HCT116 (cell line): ENCODE results near the gene WDR33.

ENCODE experiments used
- ATF3 ChIP-seq: IDR thresholded peaks from 2 replicates; pipeline ENCODE4 v1.6.1; 2012
- CEBPB ChIP-seq: IDR thresholded peaks from 2 replicates; pipeline ENCODE4 v1.6.1; 2012; ENCODE audit warnings: low read depth
- CTCF ChIP-seq, 3 experiments: fragments of 200-600 bp in 1 of 3; sonication (generic) in 1 of 3; IDR thresholded peaks in 2 of 3; conservative IDR thresholded peaks in 1 of 3; 2 replicates each; pipeline ENCODE4 v1.5.1; 2012 to 2017; ENCODE audit warnings: low read depth in 2 of 3, low read length in 2 of 3, antibody characterized with exemption in 1 of 3, borderline replicate concordance in 1 of 3, control low read depth in 1 of 3, mild to moderate bottlenecking in 1 of 3, mixed read lengths in 1 of 3, mixed run types in 1 of 3, moderate library complexity in 1 of 3; ENCODE audit not compliant: insufficient read depth in 1 of 3
- EZH2 ChIP-seq: fragments of 200-600 bp; sonication (generic); IDR thresholded peaks from 2 replicates; pipeline ENCODE4 v1.6.1; 2017; ENCODE audit warnings: antibody characterized with exemption, mixed run types
- EZH2phosphoT487 ChIP-seq: fragments of 200-600 bp; IDR thresholded peaks from 2 replicates; pipeline ENCODE4 v1.6.1; 2018; ENCODE audit warnings: antibody characterized with exemption, borderline replicate concordance
- POLR2AphosphoS5 ChIP-seq: IDR thresholded peaks from 2 replicates; pipeline ENCODE4 v1.6.1; 2011; ENCODE audit warnings: mild to moderate bottlenecking, low read depth, low read length, moderate library complexity
- SIN3A ChIP-seq: IDR thresholded peaks from 2 replicates; pipeline ENCODE4 v1.6.1; 2012; ENCODE audit warnings: low read depth
- SRF ChIP-seq: IDR thresholded peaks from 2 replicates; pipeline ENCODE4 v1.6.1; 2012; ENCODE audit warnings: low read depth
- TCF7L2 ChIP-seq: IDR thresholded peaks from 2 replicates; pipeline ENCODE4 v1.7.0; 2011; ENCODE audit warnings: borderline replicate concordance, inconsistent platforms; ENCODE audit not compliant: insufficient read depth, insufficient read length; ENCODE audit errors: extremely low read depth
- YY1 ChIP-seq: IDR thresholded peaks from 2 replicates; pipeline ENCODE4 v1.6.1; 2011; ENCODE audit warnings: low read length, low read depth, moderate library complexity, mild to moderate bottlenecking; ENCODE audit not compliant: insufficient replicate concordance; ENCODE audit errors: extremely low read depth
- ZFX ChIP-seq: fragments of 450-650 bp; IDR thresholded peaks from 2 replicates; pipeline ENCODE4 v1.6.1; 2017
- ZNF274 ChIP-seq: fragments of 200-500 bp; sonication (Bioruptor generic); IDR thresholded peaks from 2 replicates; pipeline ENCODE4 v1.6.1; 2014; ENCODE audit warnings: mild to moderate bottlenecking, low read depth, low read length, inconsistent platforms
- TF ChIP-seq, protein P1 (sequence below): IDR thresholded peaks from 2 replicates; pipeline ENCODE4 v1.6.1; 2012; ENCODE audit warnings: low read depth

DNA sequence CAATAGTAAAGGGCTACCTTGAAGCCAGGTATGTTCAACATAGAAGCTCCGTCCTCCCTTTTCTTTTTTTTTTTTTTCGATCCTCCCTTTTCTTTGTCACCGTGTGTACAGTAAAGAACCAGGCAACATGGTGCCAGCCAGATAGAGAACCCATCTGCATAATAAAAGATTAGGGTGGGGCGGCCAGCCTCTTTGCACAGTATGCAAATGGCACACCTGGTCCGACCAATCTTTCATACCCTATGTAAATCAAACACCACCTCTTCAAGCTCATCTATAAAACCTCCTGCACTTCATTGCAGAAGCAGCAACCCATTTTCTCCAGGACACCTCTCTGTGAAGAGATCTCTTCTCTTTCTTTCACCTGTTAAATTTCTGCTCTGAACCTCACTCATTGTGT, 7.3 kb upstream of the WDR33 start:
- TF ChIP-seq ZNF274 (no peak), CTCF (IDR thresholded peaks at IDR 0.05 in 2 of 3, conservative IDR thresholded peaks at IDR 0.05 in 1 of 3; ENCODE audit: borderline replicate concordance in 1 of 3, insufficient read depth in 1 of 3, low read depth in 2 of 3, low read length in 2 of 3) (no peak), POLR2AphosphoS5 (no peak), TCF7L2 (no peak), EZH2 (no peak), ATF3 (no peak), CEBPB (no peak), SRF (no peak), SIN3A (no peak), ZFX (no peak), YY1 (no peak), EZH2phosphoT487 (no peak)
- TF ChIP-seq, protein P1, sequence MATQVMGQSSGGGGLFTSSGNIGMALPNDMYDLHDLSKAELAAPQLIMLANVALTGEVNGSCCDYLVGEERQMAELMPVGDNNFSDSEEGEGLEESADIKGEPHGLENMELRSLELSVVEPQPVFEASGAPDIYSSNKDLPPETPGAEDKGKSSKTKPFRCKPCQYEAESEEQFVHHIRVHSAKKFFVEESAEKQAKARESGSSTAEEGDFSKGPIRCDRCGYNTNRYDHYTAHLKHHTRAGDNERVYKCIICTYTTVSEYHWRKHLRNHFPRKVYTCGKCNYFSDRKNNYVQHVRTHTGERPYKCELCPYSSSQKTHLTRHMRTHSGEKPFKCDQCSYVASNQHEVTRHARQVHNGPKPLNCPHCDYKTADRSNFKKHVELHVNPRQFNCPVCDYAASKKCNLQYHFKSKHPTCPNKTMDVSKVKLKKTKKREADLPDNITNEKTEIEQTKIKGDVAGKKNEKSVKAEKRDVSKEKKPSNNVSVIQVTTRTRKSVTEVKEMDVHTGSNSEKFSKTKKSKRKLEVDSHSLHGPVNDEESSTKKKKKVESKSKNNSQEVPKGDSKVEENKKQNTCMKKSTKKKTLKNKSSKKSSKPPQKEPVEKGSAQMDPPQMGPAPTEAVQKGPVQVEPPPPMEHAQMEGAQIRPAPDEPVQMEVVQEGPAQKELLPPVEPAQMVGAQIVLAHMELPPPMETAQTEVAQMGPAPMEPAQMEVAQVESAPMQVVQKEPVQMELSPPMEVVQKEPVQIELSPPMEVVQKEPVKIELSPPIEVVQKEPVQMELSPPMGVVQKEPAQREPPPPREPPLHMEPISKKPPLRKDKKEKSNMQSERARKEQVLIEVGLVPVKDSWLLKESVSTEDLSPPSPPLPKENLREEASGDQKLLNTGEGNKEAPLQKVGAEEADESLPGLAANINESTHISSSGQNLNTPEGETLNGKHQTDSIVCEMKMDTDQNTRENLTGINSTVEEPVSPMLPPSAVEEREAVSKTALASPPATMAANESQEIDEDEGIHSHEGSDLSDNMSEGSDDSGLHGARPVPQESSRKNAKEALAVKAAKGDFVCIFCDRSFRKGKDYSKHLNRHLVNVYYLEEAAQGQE, result no peak
